ENCODE data around the gene CDKN1A.
"Not testable (repeated sequence)": the region's sequence is repeated elsewhere in the genome, so short reads cannot be mapped to it uniquely, and the experiment has no call there.

Gene CDKN1A

GRCh38 chr6:36678488-36679042 is at the start of gene CDKN1A:
Gene CDKN1A (plus strand): TSS chr6:36678714. CDS start chr6:36684102, 5,388 bp downstream.
- peak; percentile 64 to 72 for DNase-seq

- no peak for DNase-seq
These were observed 48.7 kb upstream of the CDKN1A start for GRCh38 chr6:36629784-36630183.

GRCh38 chr6:36631326-36632011 is 47.0 kb upstream of the CDKN1A start:
- DNase-seq, result no peak

- DNase-seq, result no peak
These were observed 45.1 kb upstream of the CDKN1A start for GRCh38 chr6:36633370-36633769.

- no peak for DNase-seq
These were observed 44.6 kb upstream of the CDKN1A start for GRCh38 chr6:36633915-36634314.

GRCh38 chr6:36634317-36635108 is 44.0 kb upstream of the CDKN1A start:
- no peak for DNase-seq

GRCh38 chr6:36636283-36636682 is 42.2 kb upstream of the CDKN1A start:
- no peak for DNase-seq

GRCh38 chr6:36636687-36637418 is 41.7 kb upstream of the CDKN1A start:
- DNase-seq, result no peak

GRCh38 chr6:36638579-36638978 is 39.9 kb upstream of the CDKN1A start:
- no peak for DNase-seq

- DNase-seq, result no peak
These were observed 39.2 kb upstream of the CDKN1A start for GRCh38 chr6:36639171-36639808.

- no peak for DNase-seq
These were observed 37.0 kb upstream of the CDKN1A start for GRCh38 chr6:36641543-36641942.

- DNase-seq, result no peak
These were observed 35.3 kb upstream of the CDKN1A start for GRCh38 chr6:36642913-36643817.

GRCh38 chr6:36643977-36644376 is 34.5 kb upstream of the CDKN1A start:
- no peak for DNase-seq

GRCh38 chr6:36649086-36649485 is 29.4 kb upstream of the CDKN1A start:
- DNase-seq, result no peak

GRCh38 chr6:36649701-36650484 is 28.6 kb upstream of the CDKN1A start:
- no peak for DNase-seq

GRCh38 chr6:36650848-36651478 is 27.6 kb upstream of the CDKN1A start:
- no peak for DNase-seq

GRCh38 chr6:36651659-36652379 is 26.7 kb upstream of the CDKN1A start:
- DNase-seq, result no peak

GRCh38 chr6:36654469-36654868 is 24.0 kb upstream of the CDKN1A start:
- DNase-seq, result not testable (repeated sequence)

GRCh38 chr6:36655085-36655724 is 23.3 kb upstream of the CDKN1A start:
- no peak for DNase-seq
